GM04503 (cell line): ENCODE measurements around the gene MAP3K21.

Experiments used
- DNase-seq: peaks from one replicate; pipeline ENCODE4 v3.0.0-alpha.2; 2012; ENCODE audit warnings: low read depth

Gene MAP3K21

DNA sequence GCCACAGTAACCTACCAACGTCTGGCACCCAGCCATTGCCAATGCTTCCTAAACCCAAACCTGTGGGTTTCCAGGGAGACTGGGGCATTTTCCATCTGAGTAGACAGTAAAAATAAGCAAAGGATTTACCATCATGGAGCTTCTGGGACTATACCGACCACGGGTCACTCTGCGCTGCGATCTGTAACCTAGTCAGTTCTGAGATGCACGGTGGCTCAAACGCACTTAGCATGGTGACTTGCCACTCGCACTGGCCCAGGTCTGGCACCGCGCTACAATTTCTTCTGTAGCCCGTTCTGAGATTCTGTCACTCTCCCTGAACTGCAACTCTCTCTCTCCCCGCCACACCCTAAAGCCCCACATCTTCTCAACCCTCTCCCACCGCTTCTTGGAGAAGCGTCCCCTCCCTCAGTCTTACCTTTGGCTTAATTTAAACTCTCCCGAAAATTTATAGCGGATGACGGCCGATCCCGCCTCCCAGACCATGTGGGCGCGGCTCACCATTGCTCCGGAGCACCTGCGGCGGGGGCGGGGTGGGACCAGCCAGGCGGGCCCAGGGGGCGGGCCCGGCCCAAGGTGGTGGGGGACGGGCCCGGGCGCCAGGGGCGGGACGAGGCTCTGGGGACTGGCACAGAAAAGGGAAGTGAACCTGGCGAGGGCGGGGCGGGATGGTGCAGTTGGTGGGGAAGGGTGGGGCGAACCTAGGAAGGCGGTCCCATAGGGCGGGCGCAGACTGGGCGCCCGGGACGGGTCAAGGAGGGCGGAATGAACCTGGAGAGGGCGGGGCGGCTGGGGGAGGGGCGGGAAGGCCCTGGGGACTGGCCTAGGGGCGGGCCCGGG is 493 bp upstream of the MAP3K21 start:
- no peak for DNase-seq

DNA sequence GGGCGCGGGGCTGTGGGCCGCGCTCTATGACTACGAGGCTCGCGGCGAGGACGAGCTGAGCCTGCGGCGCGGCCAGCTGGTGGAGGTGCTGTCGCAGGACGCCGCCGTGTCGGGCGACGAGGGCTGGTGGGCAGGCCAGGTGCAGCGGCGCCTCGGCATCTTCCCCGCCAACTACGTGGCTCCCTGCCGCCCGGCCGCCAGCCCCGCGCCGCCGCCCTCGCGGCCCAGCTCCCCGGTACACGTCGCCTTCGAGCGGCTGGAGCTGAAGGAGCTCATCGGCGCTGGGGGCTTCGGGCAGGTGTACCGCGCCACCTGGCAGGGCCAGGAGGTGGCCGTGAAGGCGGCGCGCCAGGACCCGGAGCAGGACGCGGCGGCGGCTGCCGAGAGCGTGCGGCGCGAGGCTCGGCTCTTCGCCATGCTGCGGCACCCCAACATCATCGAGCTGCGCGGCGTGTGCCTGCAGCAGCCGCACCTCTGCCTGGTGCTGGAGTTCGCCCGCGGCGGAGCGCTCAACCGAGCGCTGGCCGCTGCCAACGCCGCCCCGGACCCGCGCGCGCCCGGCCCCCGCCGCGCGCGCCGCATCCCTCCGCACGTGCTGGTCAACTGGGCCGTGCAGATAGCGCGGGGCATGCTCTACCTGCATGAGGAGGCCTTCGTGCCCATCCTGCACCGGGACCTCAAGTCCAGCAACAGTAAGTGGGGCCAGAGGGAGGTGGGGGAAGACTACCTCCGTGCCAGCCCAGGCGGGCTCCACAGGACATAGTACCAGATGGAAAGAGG is 808 bp downstream of the MAP3K21 start:
- DNase-seq, result no peak

DNA sequence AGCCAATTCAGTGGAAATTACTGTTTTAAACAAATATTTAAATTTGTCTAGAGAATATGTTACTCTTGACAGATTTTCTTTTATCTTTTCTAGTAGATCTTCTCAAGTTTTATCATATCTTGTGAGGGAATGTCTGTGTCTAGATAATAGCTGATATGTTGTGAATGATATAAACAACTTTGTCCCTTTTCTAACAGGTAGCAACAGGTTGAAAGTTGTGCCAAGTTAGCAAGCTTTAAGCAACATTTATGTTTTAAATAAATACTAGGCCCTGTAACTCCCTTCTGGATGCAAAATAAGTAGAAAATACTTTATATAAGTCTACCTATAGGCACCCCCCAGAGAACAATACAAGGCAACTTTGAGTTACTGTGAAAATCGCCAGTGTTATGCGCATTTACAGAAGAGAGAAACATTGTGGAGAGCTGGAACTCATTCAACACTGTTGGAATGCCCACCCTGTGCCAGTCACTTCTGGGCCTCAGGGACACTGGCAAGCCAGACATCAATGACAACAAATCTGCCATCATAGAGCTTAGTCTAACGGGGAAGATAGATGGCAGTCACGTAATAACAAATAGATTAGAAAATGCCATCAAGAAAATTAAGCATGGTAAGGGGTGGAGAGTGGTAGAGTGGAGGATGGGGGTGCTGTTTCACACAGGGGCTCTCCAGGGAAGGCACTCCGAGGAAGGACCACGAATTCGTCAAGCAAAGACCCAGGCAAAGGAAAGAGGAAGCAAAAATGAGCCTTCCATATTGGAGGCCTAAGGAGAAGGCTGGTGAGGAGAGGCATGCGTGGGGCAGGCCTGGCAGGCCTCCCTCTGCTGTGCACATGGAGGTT is 4.4 kb downstream of the MAP3K21 start:
- no peak for DNase-seq

- DNase-seq, result no peak
Measured at GRCh38 chr1:233333086-233333485, 5.6 kb downstream of the MAP3K21 start.

GRCh38 chr1:233334092-233334491 is 6.6 kb downstream of the MAP3K21 start:
- no peak for DNase-seq

GRCh38 chr1:233336554-233337456 is 9.3 kb downstream of the MAP3K21 start:
- no peak for DNase-seq

GRCh38 chr1:233337505-233337904 is 10.0 kb downstream of the MAP3K21 start:
- no peak for DNase-seq

- DNase-seq, result no peak
Measured at GRCh38 chr1:233338102-233338501, 10.6 kb downstream of the MAP3K21 start.

DNA sequence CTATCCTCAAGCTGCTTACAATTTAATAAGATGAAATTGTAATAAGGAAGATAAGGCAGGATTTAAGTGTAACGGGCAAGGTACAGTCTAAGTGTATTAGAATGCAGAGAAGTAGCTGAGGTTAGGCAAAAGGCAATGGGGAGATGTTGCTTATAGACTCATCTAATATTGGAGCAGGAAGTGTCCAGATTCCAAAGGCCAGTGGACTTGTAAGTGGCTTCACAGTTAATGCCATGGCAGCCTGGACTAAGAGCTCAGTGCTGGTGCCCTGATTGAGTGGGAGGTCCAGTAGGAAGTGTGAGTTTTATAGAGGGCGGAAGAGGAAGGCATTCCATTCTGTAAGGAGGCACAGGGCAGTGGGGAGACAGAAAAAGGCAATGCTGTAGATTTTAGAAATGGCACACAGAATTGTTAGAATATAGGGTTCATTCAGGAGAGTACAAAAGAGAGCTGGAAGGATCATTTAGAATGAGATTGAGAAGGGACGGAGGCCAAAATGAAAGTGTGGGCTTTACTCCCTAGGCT is 12.6 kb downstream of the MAP3K21 start:
- no peak for DNase-seq

GRCh38 chr1:233340966-233341516 is 13.5 kb downstream of the MAP3K21 start:
- no peak for DNase-seq

- no peak for DNase-seq
Measured at GRCh38 chr1:233342086-233342485, 14.6 kb downstream of the MAP3K21 start.

GRCh38 chr1:233343262-233343661 is 15.7 kb downstream of the MAP3K21 start:
- DNase-seq, result no peak

DNA sequence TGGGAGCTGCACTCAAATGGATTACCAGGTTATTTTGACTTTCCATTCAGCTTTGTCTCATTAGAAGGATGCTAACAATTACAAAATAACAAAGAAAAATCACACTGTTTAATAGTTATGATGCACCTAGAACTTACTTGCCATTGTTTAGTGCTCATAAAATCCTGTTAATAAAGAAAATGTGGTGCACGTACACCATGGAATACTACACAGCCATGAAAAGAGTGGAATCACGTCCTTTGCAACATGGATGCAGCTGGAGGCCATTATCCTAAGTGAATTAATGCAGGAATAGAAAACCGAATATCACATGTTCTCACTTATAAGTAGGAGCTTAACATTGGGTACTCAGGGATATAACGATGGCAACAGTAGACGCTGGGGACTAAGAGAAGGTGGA is 19.8 kb downstream of the MAP3K21 start:
- DNase-seq, result no peak

- DNase-seq, result no peak
Measured at GRCh38 chr1:233349137-233349536, 21.6 kb downstream of the MAP3K21 start.

- no peak for DNase-seq
Measured at GRCh38 chr1:233354983-233355382, 27.5 kb downstream of the MAP3K21 start.

DNA sequence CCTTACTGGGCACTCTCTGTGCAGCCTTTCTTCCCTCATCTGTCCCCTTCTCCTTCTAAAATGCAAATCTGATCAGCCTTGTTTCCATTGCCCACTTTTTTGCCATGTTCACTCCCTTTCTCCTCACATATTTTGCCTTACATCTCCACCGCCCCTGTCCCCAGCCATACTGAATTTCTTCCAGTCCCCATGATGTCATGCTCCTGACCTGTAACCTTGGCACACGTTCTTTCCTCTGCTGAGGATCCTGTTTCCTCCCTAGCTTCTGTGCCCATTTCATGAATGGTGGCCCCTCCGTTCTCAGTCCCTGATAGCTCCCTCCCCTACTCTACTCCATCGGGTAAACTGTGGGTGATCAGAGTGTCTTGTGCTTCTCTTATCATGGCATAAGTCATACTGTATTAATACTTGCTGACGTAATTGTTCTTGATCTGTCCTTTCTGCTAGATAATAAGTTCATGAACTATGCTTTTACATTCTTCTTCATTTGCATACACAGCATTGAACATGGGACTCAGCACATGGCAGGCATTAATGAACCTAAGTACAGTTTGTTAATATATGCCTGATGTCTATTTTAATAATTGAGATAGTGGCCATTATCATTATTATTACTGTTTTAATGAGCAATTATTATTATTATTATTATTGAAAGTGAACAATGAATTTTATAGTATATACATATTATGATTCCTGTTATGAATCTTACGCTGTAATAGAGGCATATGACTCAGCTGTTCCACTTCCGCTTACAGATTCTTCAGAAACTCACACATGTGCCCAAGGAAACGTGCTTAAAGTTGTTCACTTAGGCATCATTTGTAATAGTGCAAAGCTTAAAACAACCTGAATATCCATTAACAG is 28.5 kb downstream of the MAP3K21 start:
- no peak for DNase-seq

GRCh38 chr1:233356705-233356987 is 29.1 kb downstream of the MAP3K21 start:
- DNase-seq, result no peak

DNA sequence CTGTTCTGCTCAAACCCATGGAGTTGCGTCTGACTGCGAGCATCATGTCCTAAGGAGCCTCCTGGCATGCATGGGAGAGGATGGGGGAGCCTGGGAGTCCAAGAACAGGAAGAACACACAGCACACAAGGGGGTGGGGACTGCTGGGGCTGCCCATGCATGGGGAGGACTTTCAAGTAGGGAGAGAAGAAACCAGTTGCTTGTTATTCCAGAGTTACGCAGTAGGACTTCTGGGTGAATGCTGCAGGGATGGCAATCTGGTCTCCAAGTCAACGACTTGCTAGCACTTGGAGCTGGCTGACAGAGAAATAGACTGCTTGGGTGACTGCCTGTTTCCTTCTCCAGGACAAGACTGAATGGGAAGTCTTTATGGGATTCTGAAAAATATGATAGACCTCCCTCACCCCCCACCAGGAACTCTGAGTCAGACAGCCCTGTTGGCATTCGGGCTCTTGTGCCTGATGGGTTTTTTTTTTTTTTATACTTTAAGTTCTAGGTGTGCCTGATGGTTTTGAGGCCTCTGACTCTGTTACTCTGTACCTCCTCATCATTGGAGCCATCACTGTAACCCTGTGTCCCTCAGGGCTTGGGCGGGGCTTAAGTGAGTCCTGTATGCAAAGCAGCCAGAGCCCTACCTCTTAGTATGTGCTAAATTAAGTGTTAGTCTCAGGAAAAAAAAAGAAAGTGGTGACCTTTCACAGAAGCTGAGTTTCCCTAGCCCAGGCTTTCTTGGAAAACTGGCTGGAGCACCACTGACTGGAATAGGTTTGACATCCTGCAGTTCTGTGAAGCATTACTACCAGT is 30.3 kb downstream of the MAP3K21 start:
- no peak for DNase-seq

- DNase-seq, result no peak
Measured at GRCh38 chr1:233359431-233359830, 31.9 kb downstream of the MAP3K21 start.
